HG03066 (cell line): ENCODE data around the gene PDE4D.

Source experiments
- ATAC-seq: cut with Tn5 transposase; IDR thresholded peaks from one replicate; pipeline ENCODE4 v1.9.1; 2021; ENCODE audit warnings: low read depth; ENCODE audit not compliant: unreplicated experiment

PDE4D gene

GRCh38 chr5:59173578-59173977, 719.9 kb downstream of the PDE4D start:
- ATAC-seq: no peak

DNA sequence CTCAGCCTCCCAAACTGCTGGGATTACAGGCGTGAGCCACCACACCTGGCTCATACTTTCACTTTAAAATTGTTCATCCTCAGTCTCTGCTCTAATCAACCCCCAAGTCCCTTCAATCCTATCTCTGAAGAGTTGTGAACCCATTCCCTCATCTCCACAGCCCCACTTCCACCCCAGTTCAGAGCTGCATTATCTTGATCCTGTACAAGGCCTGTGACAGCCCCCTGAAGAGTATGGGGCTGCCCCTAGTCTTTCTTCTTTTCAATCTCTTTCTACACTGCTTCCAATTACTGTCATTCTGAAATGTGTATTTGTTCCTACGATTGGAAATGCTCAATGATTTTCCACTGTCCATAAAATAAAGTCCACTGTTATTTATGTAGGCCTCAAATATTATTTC, 722.4 kb downstream of the PDE4D start:
- no peak for ATAC-seq

GRCh38 chr5:59169768-59170150, 723.8 kb downstream of the PDE4D start:
- no peak for ATAC-seq

GRCh38 chr5:59169081-59169767, 724.3 kb downstream of the PDE4D start:
- ATAC-seq: no peak

- no peak for ATAC-seq
These were observed 725.5 kb downstream of the PDE4D start for GRCh38 chr5:59168067-59168466.

DNA sequence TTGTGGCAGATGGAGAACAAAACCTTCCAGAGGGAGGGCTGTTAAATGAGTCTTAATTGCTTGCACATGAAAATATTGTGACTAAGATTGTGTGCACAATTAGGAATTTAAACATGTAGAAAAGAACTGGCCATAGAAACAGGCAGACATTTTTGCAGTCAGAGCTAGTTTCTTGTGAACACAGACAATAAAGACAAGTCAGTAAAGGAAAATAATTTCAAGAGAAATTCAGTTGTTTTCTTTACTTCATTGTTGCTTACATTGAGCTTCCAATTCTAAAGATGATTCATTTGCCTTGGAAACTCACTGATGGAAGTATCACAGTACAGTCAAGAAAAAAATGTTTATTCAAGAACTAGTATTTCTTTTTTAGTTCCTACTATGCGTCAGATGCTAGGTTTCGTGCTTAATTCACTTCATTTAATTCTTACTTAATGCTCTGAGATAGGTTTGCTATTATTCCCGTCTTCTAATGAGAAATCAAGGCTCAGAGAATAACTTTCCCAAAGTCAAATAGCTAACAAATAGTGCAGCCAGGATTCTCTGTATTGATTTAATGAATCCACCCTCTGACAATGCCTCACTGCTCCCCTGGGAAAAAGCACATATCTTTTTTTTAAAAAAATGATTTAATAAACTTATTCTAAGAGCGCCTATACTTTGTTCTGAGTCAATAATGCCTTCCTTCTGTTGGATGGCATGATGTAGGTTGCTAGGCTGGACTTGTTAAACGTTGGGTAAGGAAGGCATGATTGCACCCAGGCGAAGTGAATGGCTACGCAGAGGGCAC, 729.3 kb downstream of the PDE4D start:
- no peak for ATAC-seq

DNA sequence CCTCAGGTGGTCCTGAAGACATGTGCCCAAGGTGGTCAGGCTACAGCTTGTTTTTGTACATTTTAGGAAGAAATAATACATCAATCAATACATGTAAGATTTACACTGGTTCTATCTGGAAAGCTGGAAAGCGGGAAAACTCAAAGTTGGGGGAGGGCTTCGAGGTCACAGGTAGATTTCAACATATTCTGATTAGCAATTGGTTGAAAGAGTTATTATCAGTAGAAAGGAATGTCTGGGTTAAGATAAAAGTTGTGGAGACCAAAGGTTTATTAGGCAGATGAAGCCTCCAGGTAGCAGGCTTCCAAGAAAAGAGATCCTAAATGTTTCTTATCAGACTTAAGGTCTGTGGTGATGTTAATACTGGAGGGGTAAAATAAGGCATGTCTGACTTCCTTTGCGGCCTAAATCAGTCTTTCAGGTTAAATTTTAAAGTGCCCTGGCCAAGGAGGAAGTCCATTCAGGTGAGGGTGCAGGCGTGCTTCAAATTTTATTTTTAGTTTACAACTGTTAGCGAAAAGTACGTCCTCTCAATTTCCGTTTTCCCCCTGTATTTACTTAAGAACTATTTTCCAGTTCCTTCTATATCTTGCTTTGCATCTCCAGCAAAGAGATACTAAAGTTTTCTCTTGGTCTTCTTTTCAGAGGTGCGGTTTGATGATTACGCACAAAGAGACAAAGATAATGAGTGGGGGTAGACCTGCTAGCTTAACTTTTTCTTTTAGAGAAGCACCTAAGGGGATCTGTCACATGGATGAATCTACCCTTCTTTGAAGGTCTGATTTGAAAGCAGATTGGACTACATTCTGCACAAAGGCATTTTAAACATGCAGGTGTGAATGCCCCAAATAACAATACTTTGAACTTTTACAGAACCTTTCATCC, 732.1 kb downstream of the PDE4D start:
- ATAC-seq: no peak

DNA sequence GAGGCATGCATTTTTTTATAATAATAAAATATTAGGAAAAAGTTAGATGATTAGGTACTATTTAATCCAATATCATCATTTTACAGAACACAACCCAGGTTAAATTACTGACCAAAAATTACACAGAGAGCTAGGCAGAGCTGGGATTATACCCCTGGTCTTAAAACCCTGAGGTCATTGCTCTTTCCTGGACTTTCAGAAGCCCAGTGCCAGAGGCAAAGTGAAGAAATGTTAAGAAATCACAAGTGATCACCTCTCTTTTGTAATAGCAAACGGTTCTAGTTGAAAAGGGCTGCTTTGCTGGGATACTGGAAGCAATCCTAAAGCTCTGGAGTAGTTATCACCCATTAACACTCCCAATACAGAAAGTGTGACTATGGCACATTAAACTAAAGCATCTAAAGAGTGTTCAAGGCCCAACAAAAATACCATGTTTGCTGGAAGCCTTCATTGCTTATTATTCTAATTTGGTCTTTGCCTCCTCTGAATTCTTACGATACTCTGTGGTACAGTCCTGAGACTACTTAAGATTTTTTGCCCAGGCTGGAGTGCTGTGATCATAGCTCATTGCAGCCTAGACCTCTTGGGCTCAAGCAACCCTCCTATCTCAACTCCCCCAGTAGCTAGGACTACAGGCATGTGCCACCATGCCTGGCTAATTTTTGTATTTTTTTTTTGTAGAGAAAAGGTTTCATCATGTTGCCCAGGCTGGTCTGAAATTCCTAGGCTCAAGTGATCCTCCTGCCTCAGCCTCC, 734.7 kb downstream of the PDE4D start:
- no peak for ATAC-seq

DNA sequence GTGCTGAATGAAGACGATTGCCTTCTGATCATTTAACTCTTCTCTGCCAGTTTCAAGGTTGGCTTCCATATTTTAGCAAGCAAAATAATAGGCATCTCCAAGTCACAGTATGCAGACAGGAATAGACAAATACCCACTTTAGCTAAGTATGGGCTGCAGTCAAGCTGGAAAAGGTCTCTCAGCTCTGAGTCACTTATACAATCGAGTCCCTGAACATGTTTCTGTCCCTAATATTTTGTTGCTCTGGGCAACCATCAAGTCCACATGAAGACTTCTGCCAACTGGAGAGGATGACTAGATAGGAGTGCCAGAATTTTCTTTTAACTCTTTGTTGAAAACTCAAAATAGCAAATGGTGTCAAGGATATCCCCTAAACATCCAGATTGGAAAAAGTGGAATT, 735.4 kb downstream of the PDE4D start:
- ATAC-seq: no peak

- ATAC-seq: no peak
These were observed 736.5 kb downstream of the PDE4D start for GRCh38 chr5:59157068-59157467.

- ATAC-seq: no peak
These were observed 740.8 kb downstream of the PDE4D start for GRCh38 chr5:59152701-59153245.

DNA sequence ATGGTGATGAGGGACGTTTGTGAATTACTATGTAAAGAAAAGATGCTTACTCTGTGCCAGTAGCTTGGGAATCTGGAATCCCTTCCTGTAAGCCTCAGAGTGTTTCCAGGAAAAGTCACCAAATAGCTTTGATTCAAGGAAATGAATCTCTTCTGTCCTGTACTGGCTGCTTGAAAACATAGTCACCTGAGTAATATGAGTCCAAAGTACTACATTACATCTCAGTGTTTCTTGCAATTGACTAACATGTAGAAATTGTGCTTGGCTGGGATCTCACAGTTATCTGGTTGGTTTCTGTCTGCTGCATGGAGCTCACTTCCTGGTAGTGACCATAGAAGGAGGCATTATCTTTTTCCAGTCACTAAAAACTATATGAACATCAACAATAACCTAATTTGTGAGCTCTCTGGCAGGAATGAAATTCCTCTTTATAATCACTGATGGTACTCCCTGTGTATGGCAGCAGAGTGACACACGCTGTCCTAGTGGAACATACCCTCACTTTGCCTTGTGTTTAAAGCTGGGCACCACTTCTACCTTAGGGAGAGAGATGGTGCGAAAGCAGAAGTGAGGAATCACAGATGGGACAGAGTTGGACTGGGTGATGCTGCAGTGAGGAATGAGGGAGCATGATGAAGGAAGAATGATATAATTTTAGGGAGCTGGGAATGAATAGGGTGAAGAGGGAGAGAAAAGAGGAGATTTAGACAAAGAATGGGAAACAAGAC, 742.2 kb downstream of the PDE4D start:
- no peak for ATAC-seq

GRCh38 chr5:59149827-59150226, 743.7 kb downstream of the PDE4D start:
- ATAC-seq: no peak

DNA sequence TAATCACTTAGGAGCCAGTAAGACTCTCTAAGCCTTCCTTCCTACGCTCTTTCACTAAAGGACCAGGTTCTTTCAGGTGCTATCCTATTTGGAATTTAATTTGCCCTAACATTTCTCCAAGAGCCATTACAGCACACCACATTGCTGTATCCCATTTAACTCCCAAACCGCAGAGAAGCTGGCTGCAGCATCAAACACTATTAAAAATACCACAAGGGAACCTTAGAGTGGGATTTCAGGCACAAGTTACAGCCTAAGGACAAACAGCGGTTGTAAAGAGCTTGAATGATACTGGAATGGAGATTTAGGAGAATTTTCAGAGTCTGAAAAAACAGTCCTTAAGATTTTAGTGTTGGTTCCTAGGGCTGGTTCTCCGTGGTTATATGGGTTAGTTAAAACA, 744.3 kb downstream of the PDE4D start:
- ATAC-seq: no peak

GRCh38 chr5:59146729-59147128, 746.8 kb downstream of the PDE4D start:
- no peak for ATAC-seq

GRCh38 chr5:59143926-59144333, 749.6 kb downstream of the PDE4D start:
- ATAC-seq: peak; percentile 97

GRCh38 chr5:59142927-59143326, 750.6 kb downstream of the PDE4D start:
- ATAC-seq: no peak

DNA sequence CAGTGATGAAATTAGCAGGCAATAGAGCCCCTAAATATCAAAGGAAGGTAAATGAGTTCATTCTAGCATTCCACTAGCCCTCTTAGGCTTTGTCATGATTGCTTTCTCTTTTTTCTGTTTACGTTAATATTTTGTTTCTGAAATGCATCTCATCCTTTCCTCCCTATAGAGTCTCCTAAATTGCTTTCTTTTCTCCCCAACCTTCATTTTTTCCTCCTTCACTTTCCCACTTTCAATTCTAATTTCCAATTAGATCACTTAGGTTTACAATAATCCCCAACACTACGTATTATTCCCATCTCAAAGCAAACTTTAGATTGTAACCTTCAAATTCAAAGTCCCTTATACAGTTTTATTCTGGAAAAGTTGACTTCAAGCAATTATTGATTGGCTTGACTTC, 751.4 kb downstream of the PDE4D start:
- no peak for ATAC-seq

DNA sequence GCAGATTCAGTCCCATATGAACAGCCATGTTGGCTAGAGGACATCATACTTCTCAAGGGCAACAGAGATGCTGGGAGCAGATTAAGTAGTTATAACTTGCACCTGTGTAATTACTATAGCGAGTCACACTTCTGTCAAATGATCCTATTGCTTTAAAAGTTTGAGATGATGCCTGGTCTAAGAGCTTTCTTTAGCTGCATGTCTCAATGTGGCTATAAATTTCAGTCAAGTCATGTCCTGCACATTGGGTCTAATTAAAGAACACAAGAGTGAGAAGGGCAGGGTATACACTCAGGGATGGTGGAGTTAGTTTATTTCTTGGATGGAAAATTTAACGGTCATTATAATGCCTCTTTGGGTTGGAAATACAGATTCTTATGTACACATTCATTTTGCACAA, 753.4 kb downstream of the PDE4D start:
- no peak for ATAC-seq

DNA sequence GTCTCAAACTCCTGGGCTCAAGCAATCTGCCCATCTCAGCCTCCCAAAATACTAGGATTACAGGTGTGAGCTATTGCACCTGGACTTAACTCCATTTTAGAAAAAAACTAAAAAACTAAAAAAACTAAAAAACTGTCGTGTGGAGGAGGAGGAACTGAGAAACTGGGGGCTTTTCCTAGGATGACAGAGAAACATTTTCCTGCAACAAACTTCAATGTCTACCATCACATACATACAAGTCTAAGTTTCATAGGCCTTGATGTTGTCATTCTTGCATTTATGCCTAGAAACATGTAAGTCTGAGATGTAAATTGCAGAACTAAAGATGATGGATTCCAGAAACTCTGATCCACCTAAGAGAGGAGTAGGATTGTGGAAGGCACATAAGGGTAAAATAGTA, 753.8 kb downstream of the PDE4D start:
- no peak for ATAC-seq
